GM21619 (cell line): Measurements from ENCODE around the gene SNRPA.

Experiments used
- ATAC-seq: cut with Tn5 transposase; IDR thresholded peaks from one replicate; pipeline ENCODE4 v1.9.1; 2021; ENCODE audit not compliant: unreplicated experiment

The SNRPA gene

DNA sequence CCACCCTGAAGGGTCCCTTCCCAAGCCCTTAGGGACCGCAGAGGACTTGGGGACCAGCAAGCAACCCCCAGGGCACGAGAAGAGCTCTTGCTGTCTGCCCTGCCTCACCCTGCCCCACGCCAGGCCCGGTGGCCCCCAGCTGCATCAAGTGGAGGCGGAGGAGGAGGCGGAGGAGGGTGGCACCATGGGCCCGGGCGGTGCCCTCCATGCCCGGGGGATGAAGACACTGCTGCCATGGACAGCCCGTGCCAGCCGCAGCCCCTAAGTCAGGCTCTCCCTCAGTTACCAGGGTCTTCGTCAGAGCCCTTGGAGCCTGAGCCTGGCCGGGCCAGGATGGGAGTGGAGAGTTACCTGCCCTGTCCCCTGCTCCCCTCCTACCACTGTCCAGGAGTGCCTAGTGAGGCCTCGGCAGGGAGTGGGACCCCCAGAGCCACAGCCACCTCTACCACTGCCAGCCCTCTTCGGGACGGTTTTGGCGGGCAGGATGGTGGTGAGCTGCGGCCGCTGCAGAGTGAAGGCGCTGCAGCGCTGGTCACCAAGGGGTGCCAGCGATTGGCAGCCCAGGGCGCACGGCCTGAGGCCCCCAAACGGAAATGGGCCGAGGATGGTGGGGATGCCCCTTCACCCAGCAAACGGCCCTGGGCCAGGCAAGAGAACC lies 49.5 kb downstream of the SNRPA start:
- ATAC-seq = no peak

DNA sequence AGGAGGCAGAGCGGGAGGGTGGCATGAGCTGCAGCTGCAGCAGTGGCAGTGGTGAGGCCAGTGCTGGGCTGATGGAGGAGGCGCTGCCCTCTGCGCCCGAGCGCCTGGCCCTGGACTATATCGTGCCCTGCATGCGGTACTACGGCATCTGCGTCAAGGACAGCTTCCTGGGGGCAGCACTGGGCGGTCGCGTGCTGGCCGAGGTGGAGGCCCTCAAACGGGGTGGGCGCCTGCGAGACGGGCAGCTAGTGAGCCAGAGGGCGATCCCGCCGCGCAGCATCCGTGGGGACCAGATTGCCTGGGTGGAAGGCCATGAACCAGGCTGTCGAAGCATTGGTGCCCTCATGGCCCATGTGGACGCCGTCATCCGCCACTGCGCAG lies 50.0 kb downstream of the SNRPA start:
- ATAC-seq = no peak

DNA sequence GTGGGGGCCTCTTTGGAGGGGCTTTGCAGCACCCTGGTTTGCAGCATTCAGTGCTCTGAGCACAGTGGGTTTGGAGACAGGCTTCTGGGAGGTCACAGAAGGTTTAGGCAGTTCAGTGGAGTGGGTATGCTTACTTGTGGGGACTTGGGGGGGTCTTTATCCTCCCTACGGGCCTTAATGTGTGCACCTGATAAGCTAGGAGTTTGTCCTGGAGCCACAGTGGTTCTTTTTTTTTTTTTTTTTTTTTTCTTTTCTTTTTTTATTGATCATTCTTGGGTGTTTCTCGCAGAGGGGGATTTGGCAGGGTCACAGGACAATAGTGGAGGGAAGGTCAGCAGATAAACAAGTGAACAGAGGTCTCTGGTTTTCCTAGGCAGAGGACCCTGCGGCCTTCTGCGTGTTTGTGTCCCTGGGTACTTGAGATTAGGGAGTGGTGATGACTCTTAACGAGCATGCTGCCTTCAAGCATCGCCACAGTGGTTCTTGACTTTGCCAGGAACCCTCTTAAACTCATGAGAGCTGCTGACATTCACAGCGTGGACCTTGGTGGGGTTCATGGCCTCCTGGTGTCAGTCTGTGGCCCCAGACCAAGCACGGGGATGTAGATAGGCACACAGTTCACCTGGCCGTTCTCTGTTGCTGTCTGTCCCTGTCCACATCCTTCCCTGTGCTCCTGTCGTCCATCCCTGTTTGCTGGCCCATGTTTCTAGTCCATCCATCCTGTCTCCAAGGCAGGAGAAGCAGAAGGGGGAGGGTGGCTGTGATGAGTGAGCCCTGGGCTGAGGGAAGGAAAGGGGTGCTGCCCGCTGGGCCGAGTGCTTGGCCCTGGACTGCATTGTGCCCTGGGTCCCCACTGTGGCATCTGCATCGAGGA lies 50.7 kb downstream of the SNRPA start:
- ATAC-seq = no peak

DNA sequence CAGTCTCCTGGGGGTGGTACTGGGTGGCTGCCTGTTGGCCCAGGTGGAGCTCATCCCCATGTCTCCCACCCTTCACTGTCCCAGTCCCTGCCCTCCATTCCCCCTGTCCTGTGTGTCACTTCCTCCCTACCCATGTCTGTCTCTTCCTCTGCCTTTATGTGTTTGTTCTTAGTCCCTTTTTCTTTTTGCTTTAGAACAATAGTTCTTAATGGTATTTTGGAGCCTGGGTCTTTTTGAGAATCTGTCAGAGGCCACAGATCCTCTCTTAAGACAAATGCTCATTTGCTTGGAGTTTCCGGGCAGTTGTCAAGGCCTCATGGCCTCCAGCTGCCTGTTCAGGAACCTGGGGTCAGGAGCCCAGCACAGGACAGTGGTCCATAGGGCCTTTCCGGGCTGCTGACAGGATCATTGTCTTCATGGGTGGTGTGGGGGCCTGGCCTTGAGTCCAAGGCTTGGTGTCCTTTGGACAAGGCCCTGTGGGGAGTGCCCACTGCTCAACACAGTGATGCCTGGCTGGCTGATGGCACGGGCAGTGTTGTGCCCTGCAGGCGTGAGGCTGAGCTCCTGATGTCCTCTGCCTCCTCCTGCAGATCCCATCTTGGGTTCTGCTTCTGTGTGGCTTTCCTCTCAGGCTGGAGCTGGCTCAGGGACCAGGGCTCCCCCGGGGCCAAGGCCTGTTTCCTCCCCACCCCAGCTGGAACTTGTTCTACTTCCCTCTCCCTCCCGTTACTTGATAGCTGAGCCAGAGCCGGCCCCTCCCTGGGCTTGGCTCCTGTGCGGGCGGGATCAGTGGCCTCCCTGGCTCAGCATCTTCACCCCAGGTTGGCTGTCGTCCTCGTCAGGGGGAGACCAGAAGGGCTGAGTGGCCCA lies 51.5 kb downstream of the SNRPA start:
- no peak for ATAC-seq

DNA sequence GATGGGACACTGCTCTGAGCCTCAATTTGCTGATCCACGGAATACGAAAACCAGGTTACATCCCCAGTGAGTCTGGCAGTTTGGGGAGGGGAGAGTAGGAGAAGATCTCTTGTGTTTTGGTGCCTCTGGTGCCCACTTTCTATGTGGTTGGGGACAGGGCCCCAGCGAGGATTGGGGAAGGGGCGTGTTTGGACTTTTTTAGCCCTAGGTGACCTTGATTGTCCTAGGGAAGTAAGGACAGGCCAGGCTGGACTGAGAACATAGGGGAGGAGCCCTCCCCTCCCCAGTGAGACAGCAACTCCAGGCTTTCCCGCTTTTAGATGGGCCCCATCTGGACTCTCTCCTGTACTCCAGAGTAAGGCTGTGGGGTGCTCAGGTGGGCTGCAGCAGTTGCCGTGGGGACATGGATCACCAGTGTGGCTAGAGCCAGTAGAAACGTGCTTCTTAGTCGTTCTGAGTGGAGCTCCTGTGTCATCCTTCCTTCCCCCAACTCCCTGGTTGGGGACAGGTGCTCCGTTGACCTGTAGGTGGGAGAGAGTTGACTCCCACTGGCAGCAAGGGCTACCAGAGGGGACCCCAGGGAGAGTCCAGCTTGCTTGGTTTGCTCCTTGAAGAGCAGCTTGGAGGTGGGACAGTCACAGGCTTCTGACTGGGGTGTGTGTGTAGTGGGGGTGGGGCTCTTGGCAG lies 52.3 kb downstream of the SNRPA start:
- no peak for ATAC-seq

- no peak for ATAC-seq
These were observed 53.1 kb downstream of the SNRPA start for GRCh38 chr19:40803857-40804782.

- ATAC-seq = no peak
These were observed 53.8 kb downstream of the SNRPA start for GRCh38 chr19:40804783-40805242.

- no peak for ATAC-seq
These were observed 54.4 kb downstream of the SNRPA start for GRCh38 chr19:40805258-40805868.

- ATAC-seq = no peak
These were observed 55.6 kb downstream of the SNRPA start for GRCh38 chr19:40806423-40807146.

DNA sequence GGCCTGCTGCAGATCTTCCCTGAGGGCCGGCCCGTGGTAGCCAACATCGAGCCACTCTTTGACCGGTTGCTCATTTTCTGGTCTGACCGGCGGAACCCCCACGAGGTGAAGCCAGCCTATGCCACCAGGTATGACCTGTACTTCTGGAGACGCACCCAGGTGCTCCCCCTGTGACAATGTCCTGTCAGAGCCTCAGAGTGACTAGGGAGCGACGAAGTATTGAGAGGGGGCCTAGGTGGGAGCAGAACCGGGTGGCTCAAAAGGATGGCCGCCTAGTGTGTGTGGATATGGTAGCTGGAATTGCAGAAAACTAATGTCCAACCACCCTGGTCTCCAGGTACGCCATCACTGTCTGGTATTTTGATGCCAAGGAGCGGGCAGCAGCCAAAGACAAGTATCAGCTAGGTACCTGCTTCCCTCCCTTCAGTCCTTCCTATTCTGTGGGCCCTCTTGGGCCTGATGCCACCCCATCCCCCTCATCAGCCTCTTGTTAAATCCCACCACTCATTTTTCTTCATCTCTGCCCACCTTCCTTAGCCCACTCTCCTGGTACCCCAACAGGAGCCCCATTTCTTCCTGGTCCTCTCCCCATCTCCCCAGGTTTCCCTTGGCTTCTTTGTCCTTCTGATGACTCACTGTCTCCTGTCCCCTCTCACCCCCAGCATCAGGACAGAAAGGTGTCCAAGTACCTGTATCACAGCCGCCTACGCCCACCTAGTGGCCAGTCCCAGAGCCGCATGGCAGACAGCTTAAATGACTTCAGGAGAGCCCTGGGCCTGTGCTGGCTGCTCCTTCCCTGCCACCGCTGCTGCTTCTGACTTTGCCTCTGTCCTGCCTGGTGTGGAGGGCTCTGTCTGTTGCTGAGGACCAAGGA lies 56.4 kb downstream of the SNRPA start:
- ATAC-seq = no peak

DNA sequence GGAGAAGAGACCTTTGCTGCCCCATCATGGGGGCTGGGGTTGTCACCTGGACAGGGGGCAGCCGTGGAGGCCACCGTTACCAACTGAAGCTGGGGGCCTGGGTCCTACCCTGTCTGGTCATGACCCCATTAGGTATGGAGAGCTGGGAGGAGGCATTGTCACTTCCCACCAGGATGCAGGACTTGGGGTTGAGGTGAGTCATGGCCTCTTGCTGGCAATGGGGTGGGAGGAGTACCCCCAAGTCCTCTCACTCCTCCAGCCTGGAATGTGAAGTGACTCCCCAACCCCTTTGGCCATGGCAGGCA lies 57.0 kb downstream of the SNRPA start:
- no peak for ATAC-seq

DNA sequence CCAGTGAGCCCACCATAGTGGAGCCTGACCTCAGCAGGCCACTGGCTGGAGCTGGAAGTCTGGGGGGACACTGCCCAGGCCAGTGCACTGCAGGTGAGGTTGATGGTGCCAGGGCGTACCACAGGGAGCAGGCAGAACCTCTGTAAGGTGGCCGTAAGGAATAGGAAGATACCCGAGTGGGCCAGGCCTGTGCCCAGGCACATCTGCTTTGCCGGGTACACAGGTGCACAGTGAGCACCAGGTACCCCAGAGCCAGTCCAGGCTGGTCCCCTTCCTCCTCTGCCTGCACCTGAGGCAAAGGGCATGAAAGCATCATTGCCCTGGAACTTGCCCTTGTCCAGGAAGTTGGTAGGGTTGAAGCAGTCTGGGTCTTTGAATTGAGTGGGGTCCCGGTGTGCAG lies 57.5 kb downstream of the SNRPA start:
- no peak for ATAC-seq

GRCh38 chr19:40809358-40810086 lies 58.5 kb downstream of the SNRPA start:
- ATAC-seq = no peak

DNA sequence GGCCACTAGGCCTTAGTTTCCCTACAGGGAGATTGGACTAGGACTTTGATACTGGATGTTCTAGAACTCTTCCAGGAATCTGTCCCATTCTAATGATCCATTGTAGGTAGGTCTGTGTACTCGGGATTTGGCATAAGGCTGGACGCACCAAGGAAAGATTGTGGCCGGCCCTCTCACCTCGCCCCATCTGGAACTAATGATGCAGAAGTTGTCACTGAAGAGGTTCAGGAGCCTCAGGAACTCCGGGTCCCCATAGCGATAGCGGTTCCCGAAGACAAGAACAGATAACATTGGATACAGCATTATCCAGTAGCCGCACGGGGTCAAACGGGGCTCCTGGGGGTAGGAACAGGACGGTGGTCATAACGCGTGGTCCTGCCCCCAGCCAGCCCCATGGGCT lies 59.2 kb downstream of the SNRPA start:
- no peak for ATAC-seq

DNA sequence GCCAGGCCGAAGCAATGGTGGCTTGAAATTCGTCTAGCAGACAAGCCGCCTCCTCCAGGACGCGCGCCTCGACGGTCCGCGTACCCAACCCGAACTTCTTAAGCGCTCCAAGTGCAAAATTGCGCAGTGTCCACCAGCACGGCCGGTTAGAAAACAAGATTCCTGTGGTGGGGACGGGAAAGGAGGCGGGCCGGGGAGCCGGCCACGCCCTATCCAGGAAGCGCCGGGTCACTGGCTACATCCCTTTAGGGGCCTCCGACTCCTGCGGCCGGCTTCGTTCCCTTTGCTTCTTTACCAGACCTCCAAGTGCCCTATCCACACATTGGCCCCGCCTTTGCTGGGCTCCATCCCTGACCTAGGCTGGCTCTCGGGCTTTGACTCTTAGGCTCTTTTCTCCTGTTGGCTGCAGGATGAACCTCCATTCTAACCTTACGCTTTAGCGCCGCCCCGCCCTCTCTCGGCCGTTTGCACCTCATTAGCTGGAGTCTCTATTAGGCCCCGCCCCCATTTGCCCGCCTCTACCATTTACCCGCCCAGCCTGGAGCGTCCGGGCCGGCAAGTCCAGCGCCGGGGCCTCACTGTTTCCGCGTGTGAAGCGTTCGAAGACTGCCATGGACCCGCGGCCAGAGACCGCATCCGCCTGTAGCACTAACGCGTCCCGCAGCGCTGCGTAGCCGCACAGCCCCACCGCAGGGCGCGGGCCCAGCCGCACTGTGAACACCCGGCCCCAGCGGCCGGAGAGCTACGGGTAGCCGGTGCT lies 59.8 kb downstream of the SNRPA start:
- peak; percentile 55 for ATAC-seq

- ATAC-seq = no peak
These were observed 60.7 kb downstream of the SNRPA start for GRCh38 chr19:40811478-40812341.
